Epithelial cell of proximal tubule (primary cell): ENCODE measurements around the gene RNF144A. TPM values are rescaled to one million over a fixed set of nuclear protein-coding genes. Genes with fewer than 3 reads are reported as not detected.
"Not testable (repeated sequence)": the region's sequence is repeated elsewhere in the genome, so short reads cannot be mapped to it uniquely, and the experiment has no call there.

Experiments
- DNase-seq: peaks from one replicate; pipeline ENCODE4 v3.0.0-alpha.2; 2011; ENCODE audit warnings: low read depth
- H3K4me3 ChIP-seq: 2 replicates; pipeline ENCODE4 v1.5.1; 2011; ENCODE audit warnings: low read depth, mild to moderate bottlenecking, low read length
- CTCF ChIP-seq: conservative IDR thresholded peaks from 2 replicates; pipeline ENCODE4 v1.5.1; 2012; ENCODE audit warnings: low read depth, mild to moderate bottlenecking, low read length
- total RNA-seq: library from RNA; depleted of rRNA; stranded (reverse); fragments of >200 nt; gene quantifications from 2 replicates; pipeline ENCODE4 v1.2.3, GENCODE V29; 2015

RNF144A gene
- total RNA-seq, 1 donor from 2014 or later, result 17.4 TPM

- no peak overlapping the region for H3K4me3 ChIP-seq
- no peak for TF ChIP-seq CTCF
- DNase-seq, result no peak
Observed at GRCh38 chr2:6887751-6888192, 29.4 kb upstream of the RNF144A start.

- TF ChIP-seq CTCF, result no peak
- H3K4me3 ChIP-seq, result no peak overlapping the region
- no peak for DNase-seq
Observed at GRCh38 chr2:6888724-6889123, 28.5 kb upstream of the RNF144A start.

- TF ChIP-seq CTCF, result no peak
- no peak overlapping the region for H3K4me3 ChIP-seq
- DNase-seq, result no peak
Observed at GRCh38 chr2:6893876-6894482, 23.2 kb upstream of the RNF144A start.

GRCh38 chr2:6896930-6897759 is 20.1 kb upstream of the RNF144A start:
- no peak overlapping the region for H3K4me3 ChIP-seq
- TF ChIP-seq CTCF, result peak; percentile 69
- peak; percentile 9 for DNase-seq

GRCh38 chr2:6902581-6902980 is 14.6 kb upstream of the RNF144A start:
- H3K4me3 ChIP-seq, DNase-seq: not testable (repeated sequence)

GRCh38 chr2:6905668-6906067 is 11.5 kb upstream of the RNF144A start:
- no peak for TF ChIP-seq CTCF
- H3K4me3 ChIP-seq, result no peak overlapping the region
- DNase-seq, result no peak

- no peak for TF ChIP-seq CTCF
- no peak overlapping the region for H3K4me3 ChIP-seq
- DNase-seq, result no peak
Observed at GRCh38 chr2:6906165-6906741, 11.0 kb upstream of the RNF144A start.
